Caco-2 (cell line): ENCODE measurements around the gene XRCC2. TPM values are rescaled to one million over a fixed set of nuclear protein-coding genes. Genes with fewer than 3 reads are reported as not detected.

Experiments
- BruUV-seq: library from RNA; stranded (reverse); fragments of 400-500 nt; replicated peaks from 2 replicates; lab custom pipeline; 2021; lab: Mats Ljungman, UMichigan
- CTCF ChIA-PET: fragments of 300-600 bp; sonication (Branson Sonifier 250); formaldehyde crosslinking; loops from one replicate; lab custom pipeline; 2022; ENCODE audit warnings: antibody characterized with exemption; lab: Charles Lee
- POLR2A ChIA-PET: fragments of 300-600 bp; sonication (Branson Sonifier 250); formaldehyde crosslinking; loops from one replicate; lab custom pipeline; 2022; ENCODE audit warnings: antibody characterized with exemption; lab: Charles Lee
- DNase-seq, 2 experiments: peaks; one replicate each; pipeline versions ENCODE4 v3.0.0 to v3.0.0-alpha.2; 2020 to 2022
- H3K27me3 ChIP-seq: replicated peaks from 2 replicates; pipeline ENCODE4 v1.6.0; 2011; ENCODE audit warnings: low read length; ENCODE audit not compliant: control insufficient read depth, insufficient read depth
- H3K36me3 ChIP-seq: 2 replicates; pipeline ENCODE4 v1.5.1; 2011; ENCODE audit warnings: low read length; ENCODE audit not compliant: control insufficient read depth, insufficient read depth
- H3K4me1 ChIP-seq: fragments of 250-450 bp; sonication (Bioruptor Pico); 2 replicates; pipeline ENCODE4 v1.5.1; 2020; ENCODE audit warnings: mild to moderate bottlenecking
- H3K4me3 ChIP-seq: 2 replicates; pipeline ENCODE4 v1.5.1; 2011; ENCODE audit warnings: low read depth, mild to moderate bottlenecking, control low read depth, low read length
- H3K9me3 ChIP-seq: fragments of 250-450 bp; sonication (Bioruptor Pico); 2 replicates; pipeline ENCODE4 v1.5.1; 2020; ENCODE audit warnings: mild to moderate bottlenecking, moderate library complexity
- H3K27ac Mint-ChIP-seq: one replicate; pipeline ENCODE4 v1.8.0; 2022; ENCODE audit warnings: mixed read lengths; ENCODE audit not compliant: unreplicated experiment
- H3K27me3 Mint-ChIP-seq: one replicate; pipeline ENCODE4 v1.8.0; 2022; ENCODE audit warnings: mixed read lengths; ENCODE audit not compliant: insufficient read depth, unreplicated experiment
- H3K36me3 Mint-ChIP-seq: one replicate; pipeline ENCODE4 v1.8.0; 2022; ENCODE audit warnings: mild to moderate bottlenecking, mixed read lengths; ENCODE audit not compliant: insufficient read depth, unreplicated experiment
- H3K4me1 Mint-ChIP-seq: one replicate; pipeline ENCODE4 v1.8.0; 2022; ENCODE audit warnings: low read depth, mixed read lengths; ENCODE audit not compliant: unreplicated experiment
- H3K4me3 Mint-ChIP-seq: one replicate; pipeline ENCODE4 v1.8.0; 2022; ENCODE audit warnings: mild to moderate bottlenecking, moderate library complexity, mixed read lengths; ENCODE audit not compliant: unreplicated experiment
- H3K9me3 Mint-ChIP-seq: one replicate; pipeline ENCODE4 v1.8.0; 2022; ENCODE audit warnings: mixed read lengths; ENCODE audit not compliant: unreplicated experiment
- CTCF ChIP-seq, 2 experiments: fragments of 200-600 bp in 1 of 2; IDR thresholded peaks; 1 replicate in 1 of 2; 2 replicates in 1 of 2; pipeline versions ENCODE4 v1.5.1 to v1.8.0; 2011 to 2022; ENCODE audit warnings: antibody characterized with exemption in 1 of 2, control low read depth in 1 of 2, inconsistent platforms in 1 of 2, low read depth in 1 of 2, low read length in 1 of 2, mild to moderate bottlenecking in 1 of 2, moderate library complexity in 1 of 2; ENCODE audit not compliant: insufficient read depth in 1 of 2, severe bottlenecking in 1 of 2, unreplicated experiment in 1 of 2
- intact Hi-C: fragments of 100-400 bp; cut with micrococcal nuclease; formaldehyde crosslinking; loops from one replicate; pipeline ENCODE4 v1.10.0; 2022; ENCODE audit not compliant: unreplicated experiment
- total RNA-seq: library from RNA; stranded (reverse); gene quantifications from 2 replicates; pipeline ENCODE4 v1.2.3, GENCODE V29; 2022

XRCC2 gene
- total RNA-seq, 1 experiment from 2014 or later: 18.5 TPM

- Mint-ChIP-seq H3K4me1 (no peaks in the 10 kb centered on the region), H3K9me3 (no peaks in the 10 kb centered on the region), H3K27ac (no peak overlapping the region), H3K36me3 (no peaks in the 10 kb centered on the region), H3K27me3 (no peaks in the 10 kb centered on the region), H3K4me3 (no peak overlapping the region)
- Histone ChIP-seq H3K4me3 (no peak overlapping the region), H3K9me3 (no peaks in the 10 kb centered on the region), H3K36me3 (no peaks in the 10 kb centered on the region), H3K4me1 (no peaks in the 10 kb centered on the region), H3K27me3 (no peaks in the 10 kb centered on the region)
- ChIA-PET CTCF (no interaction called here), POLR2A (no interaction called here)
- no peak for TF ChIP-seq CTCF (IDR thresholded peaks at IDR 0.05; ENCODE audit: insufficient read depth in 1 of 2, low read depth in 1 of 2, low read length in 1 of 2, severe bottlenecking in 1 of 2, unreplicated experiment in 1 of 2)
- DNase-seq: no peak
- no TSS peak for BruUV-seq
- intact Hi-C loops: no loop called here
These were observed 54.5 kb downstream of the XRCC2 start for GRCh38 chr7:152621426-152621825.

- no peaks in the 10 kb centered on the region for H3K36me3 Mint-ChIP-seq
- no peaks in the 10 kb centered on the region for H3K4me1 ChIP-seq
- no peaks in the 10 kb centered on the region for H3K9me3 Mint-ChIP-seq
- no peaks in the 10 kb centered on the region for H3K27me3 Mint-ChIP-seq
- BruUV-seq: no TSS peak
- H3K4me1 Mint-ChIP-seq: no peaks in the 10 kb centered on the region
- H3K4me3 ChIP-seq: no peak overlapping the region
- no peak overlapping the region for H3K27ac Mint-ChIP-seq
- POLR2A ChIA-PET: no interaction called here
- no peak for TF ChIP-seq CTCF (IDR thresholded peaks at IDR 0.05; ENCODE audit: insufficient read depth in 1 of 2, low read depth in 1 of 2, low read length in 1 of 2, severe bottlenecking in 1 of 2, unreplicated experiment in 1 of 2)
- H3K36me3 ChIP-seq: no peaks in the 10 kb centered on the region
- H3K9me3 ChIP-seq: no peaks in the 10 kb centered on the region
- CTCF ChIA-PET: interaction anchor here (1.0 kb wide), 1 partner anchor 278 kb away, joined by 3 read pairs; no protein-coding TSS in a partner anchor
- no peaks in the 10 kb centered on the region for H3K27me3 ChIP-seq
- intact Hi-C loops: no loop called here
- H3K4me3 Mint-ChIP-seq: no peak overlapping the region
- no peak for DNase-seq
These were observed 56.8 kb downstream of the XRCC2 start for GRCh38 chr7:152619027-152619739.

- H3K4me1 ChIP-seq: no peaks in the 10 kb centered on the region
- intact Hi-C loops: no loop called here
- no TSS peak for BruUV-seq
- H3K27me3 ChIP-seq: no peaks in the 10 kb centered on the region
- DNase-seq: no peak
- no peaks in the 10 kb centered on the region for H3K36me3 Mint-ChIP-seq
- TF ChIP-seq CTCF (IDR thresholded peaks at IDR 0.05; ENCODE audit: insufficient read depth in 1 of 2, low read depth in 1 of 2, low read length in 1 of 2, severe bottlenecking in 1 of 2, unreplicated experiment in 1 of 2): no peak
- ChIA-PET CTCF (interaction anchor here (1.0 kb wide), 1 partner anchor 277 kb away, joined by 3 read pairs; no protein-coding TSS in a partner anchor), POLR2A (no interaction called here)
- H3K4me1 Mint-ChIP-seq: no peaks in the 10 kb centered on the region
- H3K4me3 Mint-ChIP-seq: no peak overlapping the region
- H3K27ac Mint-ChIP-seq: no peak overlapping the region
- no peaks in the 10 kb centered on the region for H3K36me3 ChIP-seq
- no peaks in the 10 kb centered on the region for H3K27me3 Mint-ChIP-seq
- no peak overlapping the region for H3K4me3 ChIP-seq
- no peaks in the 10 kb centered on the region for H3K9me3 ChIP-seq
- H3K9me3 Mint-ChIP-seq: no peaks in the 10 kb centered on the region
These were observed 57.5 kb downstream of the XRCC2 start for GRCh38 chr7:152618427-152618826.
